Measurements from ENCODE around the gene HAL. TPM values are rescaled to one million over a fixed set of nuclear protein-coding genes. Genes with fewer than 3 reads are reported as not detected.

HAL gene
- total and polyA plus RNA-seq, 2 of the 13 experiments (the other 11 are each of a cell fraction or from before 2014, with no cell fraction given), result 0.89 to 37.8 TPM

DNA sequence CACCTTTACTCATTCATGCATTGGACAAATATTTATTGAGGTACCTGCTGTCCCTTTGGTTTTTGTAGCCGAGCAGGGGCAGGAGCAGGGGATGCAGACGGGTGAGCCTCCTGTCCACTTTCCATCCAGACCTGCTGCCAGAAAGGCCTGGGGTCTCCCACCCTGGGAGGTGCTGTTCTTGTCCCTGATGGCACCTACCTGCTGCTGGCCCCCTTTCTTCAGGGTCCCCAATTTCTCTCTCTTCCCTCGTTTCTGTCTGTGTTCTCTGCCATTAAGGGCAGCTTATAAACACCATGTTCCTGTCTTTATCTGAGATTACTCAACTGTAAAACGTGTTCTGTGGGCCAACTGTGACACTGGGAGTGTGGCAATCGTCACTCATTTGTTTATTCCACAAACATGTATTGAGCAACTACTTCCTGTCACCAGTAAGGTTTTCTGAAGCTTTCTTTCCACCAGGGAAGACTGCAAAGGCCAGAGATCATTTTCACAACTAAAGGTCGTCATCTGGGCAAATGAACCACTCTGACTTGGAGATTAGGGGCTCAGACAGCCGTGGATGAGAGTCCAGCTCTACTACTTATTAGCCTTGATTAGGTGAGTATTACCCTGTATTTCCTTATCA, at the start of gene HAL (continued):
- TF ChIP-seq, protein P1, sequence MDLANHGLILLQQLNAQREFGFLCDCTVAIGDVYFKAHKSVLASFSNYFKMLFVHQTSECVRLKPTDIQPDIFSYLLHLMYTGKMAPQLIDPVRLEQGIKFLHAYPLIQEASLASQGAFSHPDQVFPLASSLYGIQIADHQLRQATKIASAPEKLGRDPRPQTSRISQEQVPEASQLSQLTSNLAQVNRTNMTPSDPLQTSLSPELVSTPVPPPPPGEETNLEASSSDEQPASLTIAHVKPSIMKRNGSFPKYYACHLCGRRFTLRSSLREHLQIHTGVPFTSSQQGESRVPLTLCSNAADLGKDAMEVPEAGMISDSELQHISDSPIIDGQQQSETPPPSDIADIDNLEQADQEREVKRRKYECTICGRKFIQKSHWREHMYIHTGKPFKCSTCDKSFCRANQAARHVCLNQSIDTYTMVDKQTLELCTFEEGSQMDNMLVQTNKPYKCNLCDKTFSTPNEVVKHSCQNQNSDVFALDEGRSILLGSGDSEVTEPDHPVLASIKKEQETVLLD (CRISPR knock-in tag; IDR thresholded peaks at IDR 0.05; ENCODE audit: low read depth), result 0 out of 2 replicates have a peak, but pooled peaks have one; percentile 61
- TF ChIP-seq DPF2 (CRISPR knock-in tag; IDR thresholded peaks at IDR 0.05; ENCODE audit: borderline replicate concordance, low read depth) (peak; percentile 99), KDM5A (IDR thresholded peaks at IDR 0.05; ENCODE audit: borderline replicate concordance, low read length) (peak; percentile 24; the same call in 1 of the 2 replicates), RAD21 (CRISPR knock-in tag; IDR thresholded peaks at IDR 0.05) (no peak), ZEB1 (IDR thresholded peaks at IDR 0.05; ENCODE audit: insufficient replicate concordance, low read depth) (peak; percentile 74), ZNF350 (CRISPR knock-in tag; IDR thresholded peaks at IDR 0.05; ENCODE audit: borderline replicate concordance, low read depth) (peak; percentile 80; the same call in 1 of the 2 replicates), ZNF468 (CRISPR knock-in tag; IDR thresholded peaks at IDR 0.05) (0 out of 2 replicates have a peak, but pooled peaks have one; percentile 53), ZMYM2 (CRISPR knock-in tag; IDR thresholded peaks at IDR 0.05) (peak; percentile 78), ATF7-NPFF (CRISPR knock-in tag; IDR thresholded peaks at IDR 0.05; ENCODE audit: low read depth) (0 out of 2 replicates have a peak, but pooled peaks have one; percentile 49), ZNF17 (CRISPR knock-in tag; IDR thresholded peaks at IDR 0.05) (no peak), HDAC6 (IDR thresholded peaks at IDR 0.05; ENCODE audit: low read depth, low read length) (no peak), ZNF547 (CRISPR knock-in tag; IDR thresholded peaks at IDR 0.05) (peak; percentile 50; the same call in 1 of the 2 replicates), MED1 (CRISPR knock-in tag; IDR thresholded peaks at IDR 0.05) (peak; percentile 99), ZNF160 (CRISPR knock-in tag; IDR thresholded peaks at IDR 0.05) (peak; percentile 95), SRF (IDR thresholded peaks at IDR 0.05; ENCODE audit: low read depth, low read length) (no peak), ZNF614 (CRISPR knock-in tag; IDR thresholded peaks at IDR 0.05; ENCODE audit: borderline replicate concordance) (peak; percentile 97), SALL1 (CRISPR knock-in tag; IDR thresholded peaks at IDR 0.05) (peak; percentile 95; the same call in 1 of the 2 replicates), TCF12 (IDR thresholded peaks at IDR 0.05) (no peak), TCF12 (CRISPR knock-in tag; IDR thresholded peaks at IDR 0.05) (peak; percentile 97), ZNF354B (CRISPR knock-in tag; IDR thresholded peaks at IDR 0.05) (peak; percentile 97)
- TF ChIP-seq, protein P2, sequence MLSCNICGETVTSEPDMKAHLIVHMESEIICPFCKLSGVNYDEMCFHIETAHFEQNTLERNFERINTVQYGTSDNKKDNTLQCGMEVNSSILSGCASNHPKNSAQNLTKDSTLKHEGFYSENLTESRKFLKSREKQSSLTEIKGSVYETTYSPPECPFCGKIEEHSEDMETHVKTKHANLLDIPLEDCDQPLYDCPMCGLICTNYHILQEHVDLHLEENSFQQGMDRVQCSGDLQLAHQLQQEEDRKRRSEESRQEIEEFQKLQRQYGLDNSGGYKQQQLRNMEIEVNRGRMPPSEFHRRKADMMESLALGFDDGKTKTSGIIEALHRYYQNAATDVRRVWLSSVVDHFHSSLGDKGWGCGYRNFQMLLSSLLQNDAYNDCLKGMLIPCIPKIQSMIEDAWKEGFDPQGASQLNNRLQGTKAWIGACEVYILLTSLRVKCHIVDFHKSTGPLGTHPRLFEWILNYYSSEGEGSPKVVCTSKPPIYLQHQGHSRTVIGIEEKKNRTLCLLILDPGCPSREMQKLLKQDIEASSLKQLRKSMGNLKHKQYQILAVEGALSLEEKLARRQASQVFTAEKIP (CRISPR knock-in tag; IDR thresholded peaks at IDR 0.05; ENCODE audit: borderline replicate concordance), result no peak
- TF ChIP-seq, protein P3, sequence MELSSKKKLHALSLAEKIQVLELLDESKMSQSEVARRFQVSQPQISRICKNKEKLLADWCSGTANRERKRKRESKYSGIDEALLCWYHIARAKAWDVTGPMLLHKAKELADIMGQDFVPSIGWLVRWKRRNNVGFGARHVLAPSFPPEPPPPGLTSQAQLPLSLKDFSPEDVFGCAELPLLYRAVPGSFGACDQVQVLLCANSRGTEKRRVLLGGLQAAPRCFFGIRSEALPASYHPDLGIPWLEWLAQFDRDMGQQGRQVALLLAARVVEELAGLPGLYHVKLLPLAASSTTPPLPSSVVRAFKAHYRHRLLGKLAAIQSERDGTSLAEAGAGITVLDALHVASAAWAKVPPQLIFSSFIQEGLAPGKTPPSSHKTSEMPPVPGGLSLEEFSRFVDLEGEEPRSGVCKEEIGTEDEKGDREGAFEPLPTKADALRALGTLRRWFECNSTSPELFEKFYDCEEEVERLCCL (CRISPR knock-in tag; IDR thresholded peaks at IDR 0.05; ENCODE audit: borderline replicate concordance), result no peak
- TF ChIP-seq, protein P4, sequence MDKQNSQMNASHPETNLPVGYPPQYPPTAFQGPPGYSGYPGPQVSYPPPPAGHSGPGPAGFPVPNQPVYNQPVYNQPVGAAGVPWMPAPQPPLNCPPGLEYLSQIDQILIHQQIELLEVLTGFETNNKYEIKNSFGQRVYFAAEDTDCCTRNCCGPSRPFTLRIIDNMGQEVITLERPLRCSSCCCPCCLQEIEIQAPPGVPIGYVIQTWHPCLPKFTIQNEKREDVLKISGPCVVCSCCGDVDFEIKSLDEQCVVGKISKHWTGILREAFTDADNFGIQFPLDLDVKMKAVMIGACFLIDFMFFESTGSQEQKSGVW (CRISPR knock-in tag; IDR thresholded peaks at IDR 0.05; ENCODE audit: borderline replicate concordance), result no peak; the same call in 1 of the 2 replicates
- TF ChIP-seq, protein P5, sequence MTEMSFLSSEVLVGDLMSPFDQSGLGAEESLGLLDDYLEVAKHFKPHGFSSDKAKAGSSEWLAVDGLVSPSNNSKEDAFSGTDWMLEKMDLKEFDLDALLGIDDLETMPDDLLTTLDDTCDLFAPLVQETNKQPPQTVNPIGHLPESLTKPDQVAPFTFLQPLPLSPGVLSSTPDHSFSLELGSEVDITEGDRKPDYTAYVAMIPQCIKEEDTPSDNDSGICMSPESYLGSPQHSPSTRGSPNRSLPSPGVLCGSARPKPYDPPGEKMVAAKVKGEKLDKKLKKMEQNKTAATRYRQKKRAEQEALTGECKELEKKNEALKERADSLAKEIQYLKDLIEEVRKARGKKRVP (CRISPR knock-in tag; IDR thresholded peaks at IDR 0.05), result peak in 1 of 2 experiments; percentile 93; a peak in 2 of 4 replicates
